ENCODE measurements around the gene PFDN4.

- no peak for TF ChIP-seq CTCF (IDR thresholded peaks at IDR 0.05; ENCODE audit: insufficient read depth, low read length, poor library complexity, severe bottlenecking)
- TF ChIP-seq EZH2phosphoT487 (conservative IDR thresholded peaks at IDR 0.05; ENCODE audit: low read length): no peak
Measured at GRCh38 chr20:54170963-54171362, 36.9 kb upstream of the PFDN4 start.
